ENCODE data around the gene HK2. TPM values are rescaled to one million over a fixed set of nuclear protein-coding genes. Genes with fewer than 3 reads are reported as not detected.
A peak's percentile ranks its signal among the peaks of the same experiment; 100 is the strongest.

The HK2 gene
- total RNA-seq, 1 donor from 2014 or later = 16.9 TPM

DNA sequence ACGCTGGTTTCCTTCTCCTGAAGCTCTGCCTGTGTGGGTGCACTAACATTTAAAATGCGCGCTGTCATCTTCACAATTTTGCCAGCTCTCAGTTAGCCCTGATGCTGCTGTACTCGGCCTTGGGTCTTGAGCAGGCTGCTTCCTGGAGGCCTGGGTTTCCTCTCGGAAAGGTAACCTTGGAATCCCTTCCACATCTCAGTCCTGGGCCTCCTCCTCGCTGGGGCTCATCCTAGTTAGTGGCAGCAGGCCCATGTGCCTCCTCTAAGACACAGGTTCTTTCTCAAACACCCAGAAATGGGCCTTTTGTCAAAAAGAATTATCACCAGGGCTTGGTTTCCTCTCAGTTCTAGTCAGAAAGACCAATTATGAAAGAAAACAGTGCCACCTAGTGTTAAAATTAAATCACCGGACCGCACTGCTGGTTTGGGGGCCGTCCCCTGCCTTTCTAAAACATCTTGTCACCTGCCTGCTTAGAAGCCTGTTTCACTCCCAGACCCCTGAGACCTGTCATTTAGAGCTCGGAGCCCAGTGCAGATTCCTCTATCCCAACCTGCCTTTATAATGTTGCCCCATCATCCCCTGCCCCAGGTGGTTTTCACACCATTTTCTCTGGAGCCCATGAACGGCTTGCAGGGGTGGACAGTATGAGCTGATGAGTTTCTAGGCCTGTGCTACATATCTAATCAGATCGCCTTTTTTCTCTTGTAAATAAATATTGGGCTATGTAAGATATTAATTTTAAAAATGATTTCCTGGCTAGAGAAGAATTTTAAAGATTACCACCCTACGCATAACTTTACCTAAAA lies 42.4 kb downstream of the HK2 start:
- H3K36me3 Mint-ChIP-seq = peaks cover 25% of the 10 kb centered on the region
- TF ChIP-seq, protein P1, sequence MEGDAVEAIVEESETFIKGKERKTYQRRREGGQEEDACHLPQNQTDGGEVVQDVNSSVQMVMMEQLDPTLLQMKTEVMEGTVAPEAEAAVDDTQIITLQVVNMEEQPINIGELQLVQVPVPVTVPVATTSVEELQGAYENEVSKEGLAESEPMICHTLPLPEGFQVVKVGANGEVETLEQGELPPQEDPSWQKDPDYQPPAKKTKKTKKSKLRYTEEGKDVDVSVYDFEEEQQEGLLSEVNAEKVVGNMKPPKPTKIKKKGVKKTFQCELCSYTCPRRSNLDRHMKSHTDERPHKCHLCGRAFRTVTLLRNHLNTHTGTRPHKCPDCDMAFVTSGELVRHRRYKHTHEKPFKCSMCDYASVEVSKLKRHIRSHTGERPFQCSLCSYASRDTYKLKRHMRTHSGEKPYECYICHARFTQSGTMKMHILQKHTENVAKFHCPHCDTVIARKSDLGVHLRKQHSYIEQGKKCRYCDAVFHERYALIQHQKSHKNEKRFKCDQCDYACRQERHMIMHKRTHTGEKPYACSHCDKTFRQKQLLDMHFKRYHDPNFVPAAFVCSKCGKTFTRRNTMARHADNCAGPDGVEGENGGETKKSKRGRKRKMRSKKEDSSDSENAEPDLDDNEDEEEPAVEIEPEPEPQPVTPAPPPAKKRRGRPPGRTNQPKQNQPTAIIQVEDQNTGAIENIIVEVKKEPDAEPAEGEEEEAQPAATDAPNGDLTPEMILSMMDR (IDR thresholded peaks at IDR 0.05; ENCODE audit: unreplicated experiment) = peak; percentile 70
- H3K4me1 Mint-ChIP-seq = peaks cover 8% of the 10 kb centered on the region
- no peaks in the 10 kb centered on the region for H3K9me3 Mint-ChIP-seq
- peak overlapping the region; percentile 74 for H3K27ac Mint-ChIP-seq
- H3K27me3 Mint-ChIP-seq (ENCODE audit: low read depth) = no peaks in the 10 kb centered on the region
- no peak overlapping the region for H3K4me3 Mint-ChIP-seq
- DNase-seq (ENCODE audit: low spot score in 2 of 2, unreplicated experiment in 2 of 2) = peak in 1 of 2 experiments; percentile 41

DNA sequence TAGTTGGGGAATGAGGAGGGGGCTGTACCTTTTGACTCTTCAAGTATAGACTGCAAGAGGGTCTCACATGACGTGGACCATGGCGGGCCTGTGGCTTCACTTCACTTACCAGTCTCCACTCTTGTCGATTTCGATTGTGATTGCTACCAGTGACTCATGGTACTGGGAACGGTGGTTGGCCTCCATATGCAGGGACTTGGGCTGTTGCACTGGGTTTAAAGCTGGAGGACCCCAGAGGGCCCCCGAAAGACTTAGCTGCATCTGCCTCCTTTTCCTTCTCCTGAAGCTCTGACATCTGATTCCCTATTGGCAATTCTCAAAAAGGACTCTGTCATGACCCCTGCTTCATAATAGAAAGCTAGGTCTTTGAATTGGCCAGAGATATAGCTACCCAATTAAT lies 43.4 kb downstream of the HK2 start:
- no peaks in the 10 kb centered on the region for H3K9me3 Mint-ChIP-seq

DNA sequence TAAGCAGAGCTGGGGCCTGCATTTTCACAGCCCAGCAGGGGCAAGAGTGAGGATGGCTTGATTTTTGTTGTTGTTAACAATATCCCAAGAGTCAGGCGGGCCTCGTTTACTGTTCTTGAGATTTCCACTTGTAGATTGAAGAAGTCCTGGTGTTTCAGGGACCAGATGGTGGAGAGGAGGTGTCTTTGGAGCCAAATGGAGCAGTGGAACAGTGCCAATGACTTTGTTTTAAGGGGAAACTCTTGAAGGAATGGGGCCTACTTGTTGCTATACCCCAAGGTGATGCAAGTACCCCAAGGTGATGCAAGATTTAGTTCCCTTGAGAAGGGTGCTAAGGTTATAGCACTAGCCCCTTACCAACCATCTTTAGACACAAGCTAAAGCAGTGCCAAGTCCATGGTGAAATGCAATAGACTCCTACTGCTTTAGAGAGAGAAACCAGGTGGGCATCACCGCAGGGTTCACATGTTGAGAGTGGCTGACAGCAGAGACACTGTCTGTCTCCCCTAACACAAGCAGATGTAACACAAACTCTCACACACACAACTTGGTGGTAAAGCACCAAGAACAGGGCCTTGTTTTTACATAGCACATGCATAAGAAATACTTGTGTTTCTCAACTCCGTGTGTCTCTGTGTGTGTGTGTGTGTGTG lies 44.0 kb downstream of the HK2 start:
- TF ChIP-seq, protein P1 (IDR thresholded peaks at IDR 0.05; ENCODE audit: unreplicated experiment) = no peak
- Mint-ChIP-seq H3K9me3 (no peaks in the 10 kb centered on the region), H3K4me1 (peaks cover 8% of the 10 kb centered on the region), H3K4me3 (no peak overlapping the region), H3K27me3 (ENCODE audit: low read depth) (no peaks in the 10 kb centered on the region), H3K27ac (no peak overlapping the region), H3K36me3 (peaks cover 26% of the 10 kb centered on the region)
- DNase-seq (ENCODE audit: low spot score in 2 of 2, unreplicated experiment in 2 of 2) = no peak

More for the DNA sequence above, 43.4 kb downstream of the HK2 start:
- Mint-ChIP-seq H3K36me3 (peaks cover 25% of the 10 kb centered on the region), H3K4me3 (no peak overlapping the region), H3K4me1 (peaks cover 8% of the 10 kb centered on the region), H3K27me3 (ENCODE audit: low read depth) (no peaks in the 10 kb centered on the region), H3K27ac (no peak overlapping the region)
- no peak for DNase-seq (ENCODE audit: low spot score in 2 of 2, unreplicated experiment in 2 of 2)
- TF ChIP-seq, protein P1 (IDR thresholded peaks at IDR 0.05; ENCODE audit: unreplicated experiment) = no peak

DNA sequence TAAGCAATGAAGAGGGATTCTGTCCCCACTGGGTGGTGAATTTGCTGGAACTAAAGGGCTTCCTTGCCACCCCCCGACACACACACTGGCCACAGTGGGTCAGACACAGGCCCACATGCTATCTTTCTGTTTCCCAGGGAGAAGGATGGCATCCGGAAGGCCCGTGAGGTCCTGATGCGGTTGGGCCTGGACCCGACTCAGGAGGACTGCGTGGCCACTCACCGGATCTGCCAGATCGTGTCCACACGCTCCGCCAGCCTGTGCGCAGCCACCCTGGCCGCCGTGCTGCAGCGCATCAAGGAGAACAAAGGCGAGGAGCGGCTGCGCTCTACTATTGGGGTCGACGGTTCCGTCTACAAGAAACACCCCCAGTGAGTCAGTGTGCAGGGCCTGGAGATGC lies 44.6 kb downstream of the HK2 start:
- Mint-ChIP-seq H3K4me1 (peaks cover 8% of the 10 kb centered on the region), H3K4me3 (no peak overlapping the region), H3K36me3 (peaks cover 26% of the 10 kb centered on the region), H3K9me3 (no peaks in the 10 kb centered on the region), H3K27ac (no peak overlapping the region), H3K27me3 (ENCODE audit: low read depth) (no peaks in the 10 kb centered on the region)
- TF ChIP-seq, protein P1 (IDR thresholded peaks at IDR 0.05; ENCODE audit: unreplicated experiment) = no peak
- no peak for DNase-seq (ENCODE audit: low spot score in 2 of 2, unreplicated experiment in 2 of 2)

DNA sequence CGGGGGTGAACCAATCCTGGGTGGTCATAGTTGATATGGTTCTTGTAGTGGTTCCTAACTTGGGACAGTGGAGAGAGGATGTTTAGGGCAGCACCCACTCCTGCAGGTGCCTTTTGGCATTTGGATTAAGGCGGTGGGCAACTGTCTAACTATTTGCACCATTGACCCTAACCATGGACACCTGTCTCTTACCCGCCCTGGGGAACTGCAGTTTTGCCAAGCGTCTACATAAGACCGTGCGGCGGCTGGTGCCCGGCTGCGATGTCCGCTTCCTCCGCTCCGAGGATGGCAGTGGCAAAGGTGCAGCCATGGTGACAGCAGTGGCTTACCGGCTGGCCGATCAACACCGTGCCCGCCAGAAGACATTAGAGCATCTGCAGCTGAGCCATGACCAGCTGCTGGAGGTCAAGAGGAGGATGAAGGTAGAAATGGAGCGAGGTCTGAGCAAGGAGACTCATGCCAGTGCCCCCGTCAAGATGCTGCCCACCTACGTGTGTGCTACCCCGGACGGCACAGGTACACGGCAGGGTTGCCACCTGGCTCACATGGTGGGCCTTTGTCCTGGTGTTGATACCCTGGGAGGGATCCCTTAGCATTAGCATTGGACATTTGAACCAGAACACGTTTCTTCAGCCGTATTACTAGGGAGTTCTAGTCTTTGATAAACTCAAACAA lies 46.3 kb downstream of the HK2 start:
- H3K4me1 Mint-ChIP-seq = peaks cover 3% of the 10 kb centered on the region
- H3K4me3 Mint-ChIP-seq = no peak overlapping the region
- no peaks in the 10 kb centered on the region for H3K27me3 Mint-ChIP-seq (ENCODE audit: low read depth)
- H3K36me3 Mint-ChIP-seq = peaks cover 27% of the 10 kb centered on the region
- no peak overlapping the region for H3K27ac Mint-ChIP-seq
- H3K9me3 Mint-ChIP-seq = no peaks in the 10 kb centered on the region
- no peak for DNase-seq (ENCODE audit: low spot score in 2 of 2, unreplicated experiment in 2 of 2)
- TF ChIP-seq, protein P1 (IDR thresholded peaks at IDR 0.05; ENCODE audit: unreplicated experiment) = no peak

Measured in mesothelial cell of epicardium (in vitro differentiated cells).